Breast epithelium (tissue), 3 donors: ENCODE results near the gene CACNA1H.

ENCODE experiments used
- POLR2A ChIP-seq: fragments of 450-650 bp; IDR thresholded peaks from one replicate; pipeline ENCODE4 v1.6.1; 2016; ENCODE audit warnings: antibody characterized with exemption, mild to moderate bottlenecking, moderate library complexity
- POLR2AphosphoS5 ChIP-seq, 3 donors: sonication (generic); formaldehyde crosslinking; IDR thresholded peaks; one replicate each; pipeline ENCODE4 v1.6.1; 2017; ENCODE audit warnings: antibody characterized with exemption in 3 of 3
- TF ChIP-seq, protein P1 (sequence below), 3 donors: fragments of 450-650 bp; IDR thresholded peaks; one replicate each; pipeline ENCODE4 v1.5.1; 2016 to 2017; ENCODE audit warnings: antibody characterized with exemption in 3 of 3, mild to moderate bottlenecking in 3 of 3, moderate library complexity in 3 of 3

DNA sequence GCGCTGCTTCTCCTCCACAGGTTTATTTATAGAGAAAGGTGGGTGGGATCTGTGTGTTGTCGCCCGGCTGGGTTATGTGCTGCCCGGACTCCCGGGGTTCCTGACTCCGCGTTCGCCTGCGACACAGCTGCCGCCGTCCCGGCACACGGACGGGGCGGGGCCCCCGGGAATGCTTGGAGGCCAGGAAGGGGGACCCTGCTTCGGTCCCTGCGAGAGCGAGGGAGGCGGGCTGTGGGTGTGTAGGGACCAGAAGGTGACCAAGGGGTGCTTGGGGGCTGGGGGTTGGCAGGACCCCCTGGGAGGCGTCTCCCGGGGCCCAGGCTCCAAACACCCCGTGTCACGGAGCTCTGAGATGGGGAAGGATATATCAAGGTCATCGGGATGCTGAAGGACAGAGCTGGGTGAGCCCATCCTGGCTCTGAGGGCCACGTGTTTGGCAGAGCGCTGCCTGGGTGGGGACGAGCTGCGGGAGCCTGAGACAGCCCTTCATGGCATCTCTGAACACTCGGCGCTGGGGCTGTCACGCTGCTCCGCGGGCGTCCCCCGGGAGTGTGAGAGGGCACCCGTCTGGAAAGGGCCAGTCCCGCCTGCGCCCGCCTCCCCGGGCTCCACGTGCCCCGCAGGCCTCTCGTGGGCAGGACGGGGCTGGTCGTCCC is 4.2 kb downstream of the CACNA1H start:
- TF ChIP-seq, protein P1, sequence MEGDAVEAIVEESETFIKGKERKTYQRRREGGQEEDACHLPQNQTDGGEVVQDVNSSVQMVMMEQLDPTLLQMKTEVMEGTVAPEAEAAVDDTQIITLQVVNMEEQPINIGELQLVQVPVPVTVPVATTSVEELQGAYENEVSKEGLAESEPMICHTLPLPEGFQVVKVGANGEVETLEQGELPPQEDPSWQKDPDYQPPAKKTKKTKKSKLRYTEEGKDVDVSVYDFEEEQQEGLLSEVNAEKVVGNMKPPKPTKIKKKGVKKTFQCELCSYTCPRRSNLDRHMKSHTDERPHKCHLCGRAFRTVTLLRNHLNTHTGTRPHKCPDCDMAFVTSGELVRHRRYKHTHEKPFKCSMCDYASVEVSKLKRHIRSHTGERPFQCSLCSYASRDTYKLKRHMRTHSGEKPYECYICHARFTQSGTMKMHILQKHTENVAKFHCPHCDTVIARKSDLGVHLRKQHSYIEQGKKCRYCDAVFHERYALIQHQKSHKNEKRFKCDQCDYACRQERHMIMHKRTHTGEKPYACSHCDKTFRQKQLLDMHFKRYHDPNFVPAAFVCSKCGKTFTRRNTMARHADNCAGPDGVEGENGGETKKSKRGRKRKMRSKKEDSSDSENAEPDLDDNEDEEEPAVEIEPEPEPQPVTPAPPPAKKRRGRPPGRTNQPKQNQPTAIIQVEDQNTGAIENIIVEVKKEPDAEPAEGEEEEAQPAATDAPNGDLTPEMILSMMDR (IDR thresholded peaks at IDR 0.05), result no peak
- TF ChIP-seq POLR2A (no peak), POLR2AphosphoS5 (IDR thresholded peaks at IDR 0.05) (no peak)
